Large intestine (tissue), 3 donors: ENCODE measurements around the gene PTPRG. TPM values are rescaled to one million over a fixed set of nuclear protein-coding genes. Genes with fewer than 3 reads are reported as not detected.

Experiments used
- DNase-seq, 2 donors: peaks; one replicate each; pipeline versions ENCODE4 v3.0.0 to v3.0.0-alpha.2; 2013
- H3K27ac ChIP-seq: one replicate; pipeline ENCODE4 v1.5.1; 2013; ENCODE audit warnings: low read length
- H3K27me3 ChIP-seq: 2 replicates; pipeline ENCODE4 v1.6.1; 2013; ENCODE audit warnings: low read length; ENCODE audit not compliant: control insufficient read depth, insufficient read depth
- H3K36me3 ChIP-seq: 2 replicates; pipeline ENCODE4 v1.6.1; 2013; ENCODE audit warnings: low read length; ENCODE audit not compliant: control insufficient read depth, insufficient read depth
- H3K4me1 ChIP-seq: one replicate; pipeline ENCODE4 v1.6.1; 2013; ENCODE audit warnings: low read length; ENCODE audit not compliant: control insufficient read depth, insufficient read depth
- H3K4me3 ChIP-seq: one replicate; pipeline ENCODE4 v1.5.1; 2013; ENCODE audit warnings: low read length
- H3K9me3 ChIP-seq: one replicate; pipeline ENCODE4 v1.6.1; 2013; ENCODE audit warnings: mild to moderate bottlenecking, low read depth, low read length, moderate library complexity; ENCODE audit not compliant: control insufficient read depth
- WGBS: methylation state at CpG from one replicate; pipeline ENCODE4 v1.1.5; 2013; ENCODE audit warnings: low lambda C conversion rate; ENCODE audit not compliant: insufficient coverage; 5-methylcytosine and 5-hydroxymethylcytosine counted together
- polyA plus RNA-seq: library from polyadenylated mRNA; unstranded; fragments of 120-200 nt; gene quantifications from one replicate; pipeline ENCODE4 v1.2.1, GENCODE V29; 2013

Gene PTPRG
- polyA plus RNA-seq, 1 donor: 18.3 TPM

- WGBS: no CpG with 5 or more reads among the region's 65 CpGs
- H3K4me3 ChIP-seq: peak overlapping the region; percentile 71
- H3K27ac ChIP-seq: peak overlapping the region; percentile 87
- peaks cover 6% of the 10 kb centered on the region for H3K4me1 ChIP-seq
- no peak for DNase-seq
- no peaks in the 10 kb centered on the region for H3K9me3 ChIP-seq
- H3K36me3 ChIP-seq: no peaks in the 10 kb centered on the region
- no peaks in the 10 kb centered on the region for H3K27me3 ChIP-seq
Measured at GRCh38 chr3:61562042-61562720, 810 bp downstream of the PTPRG start.

DNA sequence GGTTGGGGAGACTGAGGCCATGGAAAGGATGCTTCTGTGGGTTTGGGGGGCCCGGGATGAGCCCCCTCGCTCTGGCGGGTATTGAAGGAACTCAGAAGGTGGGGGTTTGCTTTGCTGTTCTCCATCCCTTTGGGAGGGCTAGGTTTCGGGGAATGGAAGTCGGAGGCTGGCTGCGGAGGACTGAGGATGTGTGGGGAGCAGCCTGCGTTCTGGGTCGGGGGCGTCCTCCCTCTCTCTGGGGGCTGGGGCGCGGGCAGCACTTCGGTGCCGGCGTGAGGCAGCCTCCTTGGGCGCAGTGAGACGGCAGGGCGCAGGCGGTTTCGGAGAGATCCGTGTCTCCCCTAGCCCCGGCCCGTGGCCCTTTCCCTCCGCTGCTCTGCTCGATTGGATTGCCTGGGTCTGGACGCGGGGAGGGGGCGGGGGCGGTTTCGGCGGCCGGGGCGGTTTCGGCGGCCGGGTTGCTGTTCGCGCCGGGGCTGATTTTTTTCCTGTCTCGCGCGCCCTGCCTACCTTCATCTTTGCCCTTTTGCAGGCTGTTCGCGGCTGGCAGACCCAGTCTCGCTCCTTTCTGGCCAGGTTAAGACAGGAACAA is 1.4 kb downstream of the PTPRG start:
- DNase-seq: peak in 1 of 2 donors; percentile 59
- no peaks in the 10 kb centered on the region for H3K27me3 ChIP-seq
- no peaks in the 10 kb centered on the region for H3K9me3 ChIP-seq
- peak overlapping the region; percentile 71 for H3K4me3 ChIP-seq
- no CpG with 5 or more reads among the region's 44 CpGs for WGBS
- peaks cover 6% of the 10 kb centered on the region for H3K4me1 ChIP-seq
- no peaks in the 10 kb centered on the region for H3K36me3 ChIP-seq
- H3K27ac ChIP-seq: no peak overlapping the region

GRCh38 chr3:61563313-61564271 is 2.2 kb downstream of the PTPRG start:
- H3K36me3 ChIP-seq: no peaks in the 10 kb centered on the region
- H3K4me1 ChIP-seq: peaks cover 6% of the 10 kb centered on the region
- no peak overlapping the region for H3K27ac ChIP-seq
- WGBS: 3% methylated on average over 8 of the region's 52 CpGs
- no peaks in the 10 kb centered on the region for H3K9me3 ChIP-seq
- peak in 1 of 2 donors; percentile 27 for DNase-seq
- H3K4me3 ChIP-seq: peak overlapping the region; percentile 71
- H3K27me3 ChIP-seq: no peaks in the 10 kb centered on the region

GRCh38 chr3:61564395-61565059 is 3.2 kb downstream of the PTPRG start:
- peaks cover 6% of the 10 kb centered on the region for H3K4me1 ChIP-seq
- no peaks in the 10 kb centered on the region for H3K36me3 ChIP-seq
- WGBS: 6% methylated on average over 3 of the region's 40 CpGs
- no peaks in the 10 kb centered on the region for H3K9me3 ChIP-seq
- peak; percentile 59 to 74 for DNase-seq
- no peak overlapping the region for H3K27ac ChIP-seq
- no peaks in the 10 kb centered on the region for H3K27me3 ChIP-seq
- H3K4me3 ChIP-seq: peak overlapping the region; percentile 71

DNA sequence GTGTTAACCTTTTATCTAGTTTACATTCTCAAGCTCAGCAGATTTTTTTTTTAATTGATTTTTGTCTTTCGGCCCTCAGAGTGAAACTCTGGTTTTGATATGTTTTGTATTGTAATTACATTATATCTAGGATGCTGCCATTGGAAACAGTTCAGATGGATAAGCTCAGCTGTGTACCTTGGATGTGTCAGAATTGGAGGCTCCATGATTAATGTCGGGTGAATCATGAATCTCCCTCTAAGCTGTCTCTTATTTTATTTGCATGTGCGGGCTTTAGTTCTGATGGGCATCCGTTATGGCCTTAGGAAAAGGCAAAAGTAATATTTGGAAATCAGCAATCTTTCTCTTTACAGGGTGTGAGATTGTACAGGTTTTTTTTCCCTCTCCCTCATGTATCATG is 4.2 kb downstream of the PTPRG start:
- H3K27me3 ChIP-seq: no peaks in the 10 kb centered on the region

GRCh38 chr3:61568127-61568526 is 6.8 kb downstream of the PTPRG start:
- no peaks in the 10 kb centered on the region for H3K27me3 ChIP-seq
- H3K36me3 ChIP-seq: no peaks in the 10 kb centered on the region
- no peak for DNase-seq
- H3K9me3 ChIP-seq: no peaks in the 10 kb centered on the region
- no peak overlapping the region for H3K27ac ChIP-seq
- WGBS: no CpG with 5 or more reads among the region's 1 CpG
- peaks cover 6% of the 10 kb centered on the region for H3K4me1 ChIP-seq
- H3K4me3 ChIP-seq: no peak overlapping the region

More for the DNA sequence above, 4.2 kb downstream of the PTPRG start:
- 93% methylated on average over 2 of the region's 4 CpGs for WGBS
- H3K9me3 ChIP-seq: no peaks in the 10 kb centered on the region
- H3K27ac ChIP-seq: no peak overlapping the region
- H3K4me3 ChIP-seq: no peak overlapping the region
- H3K4me1 ChIP-seq: peaks cover 6% of the 10 kb centered on the region
- DNase-seq: no peak
- H3K36me3 ChIP-seq: no peaks in the 10 kb centered on the region

DNA sequence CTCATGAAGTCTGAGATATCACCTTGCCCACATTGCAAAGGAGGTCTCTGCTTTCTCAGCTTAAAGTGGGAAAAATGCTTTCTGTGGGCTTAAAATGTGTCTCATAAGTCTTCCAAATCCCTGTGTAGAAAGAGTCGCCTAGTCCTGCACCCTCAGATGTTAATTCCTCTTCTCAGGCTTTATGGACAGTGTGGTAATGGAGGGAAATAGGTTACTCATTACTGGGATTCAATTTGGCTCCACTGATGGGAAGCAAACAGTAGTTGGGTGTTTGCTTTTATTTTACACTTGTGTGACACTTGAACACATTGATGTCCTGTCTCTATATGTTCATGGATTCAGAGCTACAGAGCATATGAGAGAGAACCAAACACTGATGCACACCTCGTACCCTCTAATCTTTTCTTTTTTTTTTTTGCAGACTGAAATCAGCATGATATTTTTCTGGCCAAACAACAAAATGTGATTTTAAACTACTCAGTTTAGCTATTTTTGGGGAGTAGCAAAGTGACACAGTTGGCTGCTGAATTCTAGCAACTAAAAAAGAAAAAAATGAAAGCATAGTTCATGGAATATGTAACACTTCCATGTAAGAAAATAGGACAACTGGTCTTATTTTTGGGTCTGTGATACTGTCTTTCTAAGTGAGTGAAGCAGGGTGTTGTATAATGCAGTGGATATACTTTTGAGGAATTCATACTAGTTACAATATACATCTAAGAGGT is 8.6 kb downstream of the PTPRG start:
- no peak for DNase-seq
- no peaks in the 10 kb centered on the region for H3K4me1 ChIP-seq
- no peaks in the 10 kb centered on the region for H3K9me3 ChIP-seq
- no peaks in the 10 kb centered on the region for H3K36me3 ChIP-seq
- 60% methylated on average over 2 of the region's 2 CpGs for WGBS
- no peak overlapping the region for H3K27ac ChIP-seq
- no peak overlapping the region for H3K4me3 ChIP-seq
- no peaks in the 10 kb centered on the region for H3K27me3 ChIP-seq

DNA sequence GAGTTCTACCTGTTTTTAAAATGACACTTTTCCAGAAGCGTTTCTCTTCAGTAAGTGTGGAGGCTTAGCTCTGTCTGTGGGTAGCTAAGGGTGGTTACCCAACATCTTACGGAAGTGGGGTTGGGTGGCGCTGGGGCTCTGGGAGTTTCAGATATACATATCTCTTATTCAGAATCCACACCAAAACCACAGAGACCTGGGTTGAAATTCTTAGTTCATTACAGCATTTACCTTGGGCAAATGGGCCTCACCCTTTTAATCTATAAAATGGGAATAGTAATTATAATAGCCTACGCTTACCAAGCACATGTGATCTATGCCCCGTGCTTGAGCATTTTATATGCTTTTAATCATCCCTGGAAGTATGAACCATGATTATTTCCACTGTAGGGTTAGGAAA is 9.4 kb downstream of the PTPRG start:
- H3K4me3 ChIP-seq: no peak overlapping the region
- DNase-seq: no peak
- no peak overlapping the region for H3K27ac ChIP-seq
- no peaks in the 10 kb centered on the region for H3K4me1 ChIP-seq
- WGBS: no CpG with 5 or more reads among the region's 5 CpGs
- no peaks in the 10 kb centered on the region for H3K36me3 ChIP-seq
- H3K27me3 ChIP-seq: no peaks in the 10 kb centered on the region
- H3K9me3 ChIP-seq: no peaks in the 10 kb centered on the region

DNA sequence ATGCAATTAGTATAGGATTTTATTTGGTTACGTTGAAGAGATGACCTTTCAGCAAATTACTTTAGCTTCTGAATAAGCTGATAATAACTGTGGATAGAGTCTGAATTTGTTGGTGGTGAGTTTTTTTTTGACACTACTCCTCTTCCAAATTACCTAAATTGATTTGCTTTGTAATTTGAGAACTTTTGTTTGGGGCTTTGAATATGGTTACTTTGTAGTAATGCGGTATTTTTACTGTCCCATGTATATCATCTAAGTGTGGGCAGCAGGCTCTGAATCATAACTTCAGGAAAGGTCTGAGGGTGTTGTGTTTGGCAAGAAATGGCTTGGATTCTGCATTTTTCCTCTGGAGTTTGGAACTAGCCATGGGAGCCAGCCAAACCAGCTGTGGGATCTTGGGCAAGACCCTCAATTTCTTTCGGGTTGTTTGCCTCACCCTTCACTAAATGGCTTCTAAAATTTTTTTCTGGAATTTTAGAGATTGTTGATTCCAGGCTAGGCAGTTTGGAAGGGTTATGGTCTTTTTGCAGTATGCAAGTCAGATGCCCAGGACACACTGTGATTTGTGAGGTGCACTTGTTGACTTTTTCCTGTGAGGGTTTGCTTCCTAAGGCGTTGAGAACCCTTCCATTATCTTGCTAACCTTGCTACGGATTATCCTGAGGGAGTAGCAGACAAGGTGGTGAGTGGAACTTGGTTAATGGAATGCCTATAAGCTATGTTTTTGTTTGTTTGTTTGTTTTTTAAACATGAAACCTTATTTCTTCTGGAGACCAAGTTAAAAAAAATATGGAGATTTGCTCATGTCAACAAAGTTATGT is 10.4 kb downstream of the PTPRG start:
- no peaks in the 10 kb centered on the region for H3K36me3 ChIP-seq
- H3K4me3 ChIP-seq: no peak overlapping the region
- no peaks in the 10 kb centered on the region for H3K9me3 ChIP-seq
- 80% methylated on average over 1 of the region's 5 CpGs for WGBS
- no peak for DNase-seq
- no peaks in the 10 kb centered on the region for H3K27me3 ChIP-seq
- H3K27ac ChIP-seq: no peak overlapping the region
- no peaks in the 10 kb centered on the region for H3K4me1 ChIP-seq
